GM18507 (cell line): Measurements from ENCODE around the gene PREB.

Experiments
- DNase-seq: peaks from one replicate; pipeline ENCODE4 v3.0.0; 2011; ENCODE audit warnings: low read depth; ENCODE audit not compliant: insufficient read length; ENCODE audit errors: extremely low spot score
- FAIRE-seq: peaks from 2 replicates; lab custom pipeline; 2011; peaks lifted over from hg19 to GRCh38; lab: Jason Lieb, UNC

The PREB gene

DNA sequence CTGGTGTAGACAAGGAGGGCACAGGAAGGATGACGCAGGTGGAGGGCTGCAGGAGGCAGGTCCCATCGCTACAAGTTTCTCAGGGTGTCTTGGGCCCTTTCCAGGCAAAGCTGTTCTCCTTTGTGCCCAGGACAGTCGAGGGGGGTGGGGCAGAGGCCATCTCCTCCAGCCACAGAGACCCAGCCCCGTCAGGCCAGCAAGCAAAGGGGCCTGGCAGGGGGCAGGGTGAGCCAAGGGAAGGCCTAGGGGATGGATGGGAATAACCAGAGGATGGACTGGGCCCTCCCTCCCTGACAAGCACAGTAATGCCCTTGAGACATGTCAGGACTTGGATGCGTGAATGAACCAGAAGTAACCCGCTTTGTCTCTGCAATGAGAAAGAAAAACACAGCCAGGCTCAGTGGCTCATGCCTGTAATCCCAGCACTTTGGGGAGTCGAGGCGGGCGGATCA, 20.7 kb upstream of the PREB start:
- no peak for DNase-seq
- FAIRE-seq, result no peak

DNA sequence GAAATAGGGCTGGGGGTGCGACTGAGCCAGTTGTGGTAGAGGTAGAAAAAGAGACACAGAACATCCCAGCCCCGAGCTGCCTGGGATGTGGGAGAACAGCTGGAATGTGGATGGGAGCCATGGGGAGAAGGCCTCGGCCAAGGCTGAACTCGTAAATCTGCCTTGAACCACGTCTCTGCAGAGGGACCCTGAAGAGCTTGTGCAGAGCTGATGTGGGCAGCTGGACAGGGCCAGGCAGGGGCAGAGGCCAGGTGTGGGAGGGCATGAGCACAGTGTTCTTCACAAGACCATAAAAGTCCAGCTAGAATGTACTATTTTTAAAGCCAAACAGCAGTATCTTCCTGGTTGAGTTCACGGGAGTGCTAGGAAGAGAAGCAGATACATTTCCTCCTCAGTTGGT, 20.1 kb upstream of the PREB start:
- DNase-seq (no peak), FAIRE-seq (no peak)

DNA sequence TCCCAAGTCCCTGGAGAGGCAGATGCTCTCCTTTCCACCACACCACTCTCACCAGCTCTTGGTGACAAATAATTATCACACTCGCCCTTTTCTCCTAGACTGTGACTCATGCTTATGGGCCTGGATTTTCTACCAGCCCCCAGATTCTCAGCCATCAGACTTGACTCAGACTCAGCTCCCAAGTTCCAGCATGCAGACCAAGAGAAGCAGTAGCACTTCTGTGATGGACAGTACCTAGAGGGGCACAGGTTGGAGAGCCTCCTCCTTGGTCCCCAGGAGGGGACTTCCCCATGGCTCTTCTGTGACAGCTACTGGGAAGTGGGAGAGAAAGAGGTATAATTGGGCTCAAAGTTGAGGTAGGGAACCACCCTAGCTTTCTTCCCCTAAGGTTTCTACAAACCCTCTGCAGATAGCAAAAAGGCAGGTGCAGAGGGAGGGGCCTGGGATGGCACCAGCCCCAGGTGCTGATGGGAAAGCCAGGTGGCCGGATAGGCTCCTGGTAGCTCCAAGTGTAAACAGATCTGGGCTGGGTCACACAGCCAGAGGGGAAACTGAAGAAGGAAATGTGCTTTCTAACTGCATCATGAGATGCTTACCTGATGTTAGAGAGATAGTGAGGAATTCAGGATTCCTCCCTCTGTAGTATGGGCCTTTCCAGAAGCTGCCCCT, 18.5 kb upstream of the PREB start:
- FAIRE-seq (no peak), DNase-seq (no peak)

DNA sequence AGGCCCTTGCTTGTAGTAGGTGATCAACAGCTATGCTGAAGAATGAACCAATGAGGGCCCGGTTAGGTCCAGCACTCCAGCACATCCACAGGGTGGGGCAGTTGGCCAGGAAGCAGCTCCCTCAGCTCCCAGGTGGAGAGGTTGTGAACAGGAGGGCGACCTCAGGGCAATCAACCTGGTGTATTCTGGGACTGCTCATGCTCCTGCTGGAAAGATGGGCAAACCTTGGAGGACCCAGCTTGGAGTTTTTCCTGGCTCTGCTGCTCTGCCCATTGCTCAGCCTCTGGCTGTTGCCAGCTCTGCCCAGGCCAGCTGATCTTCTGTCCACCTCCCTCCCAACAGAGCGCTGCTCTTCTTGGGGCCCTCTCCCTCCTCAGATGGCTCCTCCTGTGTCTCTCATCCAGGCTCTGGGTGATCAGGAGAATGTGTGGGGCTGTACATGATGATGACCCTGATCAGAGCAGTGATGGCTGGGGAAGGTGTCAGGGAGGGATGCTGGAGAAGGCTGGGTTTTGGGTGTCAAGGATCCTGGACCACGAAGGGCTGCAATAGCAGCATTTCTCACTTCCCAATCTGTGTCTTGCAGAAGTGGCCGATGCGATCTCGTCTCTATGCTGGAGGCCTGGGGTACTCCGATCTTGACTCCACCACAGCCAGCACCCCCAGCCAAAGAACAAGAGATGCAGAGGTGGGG, 17.8 kb upstream of the PREB start:
- FAIRE-seq, result no peak
- DNase-seq, result no peak

DNA sequence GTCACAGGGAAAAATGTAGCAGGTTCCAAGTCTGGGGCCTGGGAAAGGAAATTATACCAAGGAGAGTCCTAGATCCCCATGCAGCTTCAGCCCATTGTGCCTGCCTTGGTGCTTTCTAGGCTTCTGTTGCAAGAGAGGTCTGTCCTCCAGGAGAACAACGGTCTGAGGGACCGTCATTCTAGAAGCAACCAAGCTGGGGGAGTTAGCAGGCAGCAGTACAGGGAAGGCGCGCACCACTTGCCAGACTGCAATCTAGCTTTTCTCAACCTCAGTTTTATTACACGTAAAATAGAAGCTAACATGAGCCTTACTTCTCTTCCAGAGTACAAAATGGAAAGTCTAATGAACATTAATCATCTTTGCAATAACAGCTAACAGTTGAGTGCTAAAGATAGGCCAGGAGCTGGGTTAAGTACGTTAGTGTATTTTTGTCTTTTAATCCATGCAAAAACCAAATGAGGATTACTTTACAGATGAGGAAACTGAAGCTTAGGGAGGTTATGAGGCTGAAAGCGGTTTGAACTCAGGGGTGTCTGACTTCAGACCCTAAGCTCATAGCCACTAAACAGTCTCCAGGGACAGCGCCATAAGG, 16.3 kb upstream of the PREB start:
- no peak for FAIRE-seq
- DNase-seq, result no peak

DNA sequence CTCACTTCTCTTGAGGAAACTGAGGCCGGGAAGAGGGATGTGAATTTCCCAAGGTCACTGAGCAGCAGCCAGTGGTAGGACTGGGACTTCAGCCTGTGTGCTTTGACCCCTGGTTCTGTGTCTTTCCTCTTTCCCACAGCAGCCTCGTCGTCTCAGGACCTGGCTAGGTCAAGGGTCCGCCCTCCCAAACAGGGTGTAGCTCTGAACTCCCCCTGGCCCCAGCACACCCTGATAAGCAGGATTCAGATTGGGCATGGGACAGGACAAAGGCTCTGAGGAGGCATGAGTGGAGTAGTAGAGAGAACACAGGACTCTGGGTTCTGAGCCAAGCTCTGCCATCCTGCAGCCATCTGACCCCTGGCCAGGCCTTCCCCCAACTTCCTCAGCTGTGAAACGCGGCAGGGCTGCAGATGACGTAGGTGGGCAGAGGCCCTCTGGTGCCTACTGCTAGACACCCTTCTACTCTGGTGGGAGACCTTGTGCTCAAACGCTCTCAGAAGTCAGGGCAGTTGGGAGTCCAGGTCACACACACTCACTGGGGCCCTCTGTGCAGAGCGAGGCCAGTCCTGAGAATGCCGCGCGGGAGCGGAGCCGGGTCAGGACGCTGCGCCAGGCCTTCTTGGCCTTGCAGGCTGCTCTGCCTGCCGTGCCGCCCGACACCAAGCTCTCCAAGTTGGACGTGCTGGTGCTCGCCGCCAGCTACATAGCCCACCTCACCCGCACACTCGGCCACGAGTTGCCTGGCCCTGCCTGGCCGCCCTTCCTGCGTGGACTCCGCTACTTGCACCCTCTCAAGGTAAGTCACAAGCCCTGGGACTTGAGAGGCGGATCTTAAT, 15.4 kb upstream of the PREB start:
- DNase-seq (no peak), FAIRE-seq (no peak)

DNA sequence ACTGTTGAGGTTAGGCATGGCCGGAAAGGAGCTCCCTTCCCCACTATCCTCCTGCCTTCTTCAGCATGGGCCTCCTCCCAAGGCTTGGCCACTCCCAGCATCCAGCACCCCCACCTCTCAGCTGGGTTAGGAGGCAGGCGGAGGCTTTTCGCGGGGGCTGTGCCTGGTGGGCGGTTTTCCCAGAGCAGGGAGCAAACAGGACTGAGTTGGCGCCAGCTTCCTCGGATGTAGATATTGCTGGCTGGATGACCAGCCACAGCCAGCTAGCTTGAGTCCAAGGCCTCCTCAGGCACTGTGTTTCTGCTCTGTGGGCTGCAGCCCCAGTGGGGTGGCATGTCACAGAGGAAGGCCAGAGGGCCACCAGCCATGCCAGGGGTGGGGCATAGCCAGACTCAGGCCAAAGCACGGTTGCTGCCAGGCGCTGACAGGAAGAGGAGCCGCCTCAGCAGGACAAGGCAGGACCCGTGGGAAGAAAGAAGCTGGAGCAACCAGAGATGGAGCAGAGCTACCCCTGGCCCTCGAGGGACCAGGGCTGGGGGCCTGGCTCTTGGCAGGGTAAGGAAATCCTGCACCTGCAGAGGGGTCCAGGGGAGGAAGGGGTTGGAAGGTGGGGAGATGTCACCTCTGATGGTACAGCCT, 14.5 kb upstream of the PREB start, which contains the start of gene TCF23:
TSS of gene TCF23 (plus strand) at position 204 of the 639 bp plus-strand sequence. CDS start at position 334, 130 bp downstream.
- FAIRE-seq (no peak), DNase-seq (no peak)

DNA sequence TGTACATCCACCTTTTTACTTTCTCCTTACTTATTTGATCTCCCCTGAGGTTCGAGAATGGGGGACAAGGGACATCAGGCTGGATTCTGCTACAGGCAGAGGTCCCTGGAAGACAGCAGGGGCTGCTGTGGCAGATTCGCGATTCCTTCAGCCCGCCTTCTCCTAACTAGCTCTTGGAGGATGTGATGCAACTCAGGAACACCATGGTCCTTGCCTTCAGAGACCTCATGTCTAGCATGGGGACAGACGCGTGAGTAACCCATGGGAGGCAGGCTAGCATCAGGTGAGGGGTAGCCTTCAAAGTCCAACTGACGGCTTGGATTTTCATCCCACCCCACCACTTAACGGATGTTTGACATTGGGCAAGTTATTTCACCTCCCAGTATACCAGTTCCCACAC, 13.5 kb upstream of the PREB start:
- FAIRE-seq, result no peak
- no peak for DNase-seq

DNA sequence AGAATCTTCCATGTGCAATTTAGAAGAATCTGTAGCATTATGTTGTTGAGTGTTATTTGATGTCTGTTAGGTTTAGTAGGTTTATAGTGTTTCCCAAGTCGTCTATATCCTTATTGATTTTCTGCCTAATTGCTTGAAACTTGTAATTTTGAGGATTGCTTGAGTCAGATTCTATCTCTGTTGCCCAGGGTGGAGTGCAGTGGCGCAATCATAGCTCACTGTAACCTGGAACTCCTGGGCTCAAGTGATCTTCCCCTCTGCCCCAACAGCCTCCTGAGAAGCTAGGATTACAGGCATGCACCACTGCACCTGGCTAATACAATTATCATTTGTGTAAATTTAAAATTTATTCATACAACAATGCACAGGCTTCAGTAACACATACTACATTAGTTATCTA, 11.2 kb upstream of the PREB start:
- FAIRE-seq (no peak), DNase-seq (no peak)

DNA sequence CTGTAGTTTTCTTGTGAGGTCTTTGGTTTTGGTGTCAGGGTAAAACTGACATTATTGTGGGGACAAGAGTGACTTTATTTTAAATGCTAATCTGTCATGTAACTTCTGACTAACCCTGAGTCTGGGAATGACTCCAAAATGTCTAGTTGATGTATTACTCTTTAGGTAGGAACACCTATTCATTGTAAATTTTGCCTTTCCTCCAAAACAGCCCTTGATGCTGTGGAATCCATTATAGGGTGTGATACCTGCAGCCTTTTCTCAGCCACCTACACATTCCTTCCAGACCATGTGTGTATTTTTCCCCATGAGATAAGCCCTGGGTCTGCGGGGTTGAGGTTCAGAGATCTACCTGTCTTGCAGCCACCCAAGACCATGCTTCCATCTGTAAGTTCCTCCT, 8.8 kb upstream of the PREB start:
- no peak for FAIRE-seq

DNA sequence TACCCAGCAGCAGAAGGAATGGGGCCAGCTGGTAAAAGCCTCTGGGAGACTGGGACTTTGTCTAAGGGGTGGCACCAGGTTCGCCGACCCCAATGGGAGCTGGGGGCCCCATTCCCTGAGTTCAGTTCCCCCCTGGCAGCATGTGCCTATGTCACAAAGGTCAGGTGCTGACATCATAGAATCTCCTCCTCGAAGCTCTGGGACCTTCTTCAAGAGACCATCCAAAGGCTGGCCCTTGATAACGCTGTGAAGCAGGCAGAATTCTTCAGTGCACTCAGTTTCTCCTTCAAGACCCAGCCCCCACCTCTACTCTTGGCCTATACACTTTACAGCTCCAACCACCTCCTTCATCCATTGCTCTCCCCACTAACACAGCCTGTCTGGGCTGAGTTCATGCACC, 4.9 kb upstream of the PREB start, which contains the start of gene PRR30:
TSS of gene PRR30 (minus strand) at position 101 of the 400 bp plus-strand sequence. CDS start 1,081 bp downstream, outside the sequence.
- no peak for DNase-seq
- FAIRE-seq, result no peak

More for the DNA sequence above, 8.8 kb upstream of the PREB start:
- no peak for DNase-seq

DNA sequence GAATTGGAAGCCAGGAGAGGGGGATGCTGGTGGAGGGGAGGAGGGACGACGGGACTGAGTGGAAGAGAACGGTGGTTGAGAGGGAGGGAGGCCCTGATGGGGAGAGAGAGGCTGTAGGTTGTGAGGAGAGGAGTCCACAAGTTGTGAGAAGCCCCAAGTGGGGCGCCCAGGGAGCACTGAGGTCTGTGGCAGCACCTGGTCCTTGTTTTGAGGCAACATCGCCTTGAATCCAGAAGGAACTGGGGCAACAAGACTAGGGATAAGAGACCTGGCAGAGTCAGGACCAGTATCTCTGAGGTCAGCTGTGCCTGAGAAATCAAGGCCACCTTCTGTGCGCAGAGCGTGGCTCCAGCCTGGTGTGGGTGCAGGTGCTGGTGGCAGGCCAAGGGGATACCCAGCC, 3.7 kb upstream of the PREB start:
- DNase-seq (no peak), FAIRE-seq (no peak)

DNA sequence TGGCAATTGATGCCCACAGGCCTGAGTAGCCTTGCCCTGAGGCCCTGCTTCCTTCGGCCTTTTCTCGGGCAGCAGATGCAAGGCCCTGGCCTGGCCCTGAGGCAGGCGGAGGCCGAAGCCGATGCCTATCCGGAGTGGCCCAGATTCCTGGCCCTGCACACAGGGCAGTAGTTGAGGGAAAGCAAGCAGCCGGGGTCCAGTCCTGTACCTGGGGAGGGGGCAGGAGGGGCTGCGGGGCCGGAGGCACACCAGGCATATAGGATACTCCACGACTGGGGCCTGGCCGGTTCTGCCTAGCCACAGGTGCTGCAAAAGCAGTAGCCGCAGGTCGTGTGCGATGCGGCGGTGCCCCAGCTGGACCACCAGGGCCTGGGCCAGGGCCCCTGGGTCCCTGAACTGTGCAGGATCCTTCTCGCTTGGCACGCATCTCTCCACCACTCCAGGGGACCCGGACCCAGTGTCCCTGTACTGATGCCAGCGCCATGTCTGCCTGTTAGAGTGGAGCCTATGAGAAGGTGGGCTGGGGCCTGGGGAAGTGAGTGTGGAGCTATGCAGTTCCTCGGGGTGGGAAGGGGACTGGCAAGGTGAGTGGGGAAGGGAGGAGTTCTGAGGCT, 3.0 kb upstream of the PREB start:
- no peak for FAIRE-seq
- no peak for DNase-seq

DNA sequence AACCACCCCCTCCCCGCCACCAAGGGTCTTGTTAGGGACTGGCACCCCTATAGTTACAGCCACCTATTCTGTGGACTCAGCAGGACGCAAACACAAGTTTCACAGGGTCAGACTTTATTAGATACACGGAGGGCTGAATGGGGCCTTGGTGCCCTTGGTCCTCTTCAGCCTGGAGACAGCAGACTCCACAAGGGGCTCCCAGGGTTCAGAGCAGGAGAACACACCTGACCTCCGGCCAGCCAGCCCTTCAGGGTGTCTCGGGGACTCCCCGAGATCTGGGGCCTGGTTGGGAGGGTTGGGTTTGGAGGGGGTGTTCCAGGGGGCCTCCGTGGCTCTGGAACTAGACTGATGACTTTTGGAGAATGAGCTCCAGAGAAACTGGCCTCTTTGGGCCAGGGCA, 2.3 kb upstream of the PREB start:
- DNase-seq (no peak), FAIRE-seq (no peak)

DNA sequence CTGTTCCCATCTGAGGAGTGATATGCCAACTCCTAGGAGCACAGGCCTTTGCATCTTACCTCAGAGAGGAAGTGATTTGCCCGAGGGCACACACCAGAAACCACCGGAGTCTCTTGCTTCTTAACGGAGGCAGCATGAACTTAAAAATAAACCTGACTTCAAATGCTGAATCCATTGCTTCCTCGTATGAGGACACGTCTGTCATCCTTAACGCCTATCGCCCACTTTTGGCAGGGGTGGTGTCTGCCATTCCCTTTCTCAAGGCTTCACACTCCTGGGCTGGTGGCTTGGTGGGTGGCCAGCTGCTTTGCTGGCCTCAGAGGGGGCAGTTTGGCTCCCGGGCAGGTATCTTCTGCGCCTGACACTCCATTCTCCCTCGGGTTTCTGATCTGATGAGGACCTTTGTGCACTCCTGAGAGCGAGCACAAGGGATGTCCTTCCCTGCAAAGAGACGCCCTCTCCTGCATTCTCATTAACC, 1.1 kb upstream of the PREB start:
- no peak for FAIRE-seq
- no peak for DNase-seq

DNA sequence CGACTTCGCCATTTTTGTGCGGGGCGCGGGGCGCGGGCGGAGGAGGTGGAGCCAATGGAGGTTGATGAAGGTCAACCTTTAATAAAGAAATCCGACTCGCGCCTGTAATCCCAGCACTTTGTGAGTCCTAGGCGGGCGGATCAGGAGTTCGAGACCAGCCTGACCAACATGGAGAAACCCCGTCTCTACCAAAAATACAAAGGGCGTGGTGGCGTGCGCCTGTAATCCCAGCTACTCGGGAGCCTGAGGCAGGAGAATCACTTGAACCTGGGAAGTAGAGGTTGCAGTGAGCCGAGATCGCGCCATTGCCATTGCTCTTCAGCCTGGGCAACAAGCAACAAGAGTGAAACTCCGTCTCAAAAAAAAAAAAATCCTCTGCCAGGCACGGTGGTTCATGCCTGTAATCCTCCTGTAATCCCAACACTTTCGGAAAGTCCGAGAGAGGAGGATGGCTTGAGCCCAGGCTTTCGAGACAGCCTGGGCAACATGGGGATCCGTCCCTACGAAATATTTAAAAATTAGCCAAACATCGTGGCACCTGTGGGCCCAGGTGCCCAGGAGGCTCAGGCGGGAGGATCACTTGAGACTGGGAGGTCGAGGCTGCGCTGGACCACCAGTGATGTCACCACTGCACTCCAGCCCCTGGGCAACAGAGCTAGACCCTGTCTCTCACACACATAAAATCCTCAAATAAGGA, 493 bp upstream of the PREB start:
- DNase-seq, result no peak
- no peak for FAIRE-seq

DNA sequence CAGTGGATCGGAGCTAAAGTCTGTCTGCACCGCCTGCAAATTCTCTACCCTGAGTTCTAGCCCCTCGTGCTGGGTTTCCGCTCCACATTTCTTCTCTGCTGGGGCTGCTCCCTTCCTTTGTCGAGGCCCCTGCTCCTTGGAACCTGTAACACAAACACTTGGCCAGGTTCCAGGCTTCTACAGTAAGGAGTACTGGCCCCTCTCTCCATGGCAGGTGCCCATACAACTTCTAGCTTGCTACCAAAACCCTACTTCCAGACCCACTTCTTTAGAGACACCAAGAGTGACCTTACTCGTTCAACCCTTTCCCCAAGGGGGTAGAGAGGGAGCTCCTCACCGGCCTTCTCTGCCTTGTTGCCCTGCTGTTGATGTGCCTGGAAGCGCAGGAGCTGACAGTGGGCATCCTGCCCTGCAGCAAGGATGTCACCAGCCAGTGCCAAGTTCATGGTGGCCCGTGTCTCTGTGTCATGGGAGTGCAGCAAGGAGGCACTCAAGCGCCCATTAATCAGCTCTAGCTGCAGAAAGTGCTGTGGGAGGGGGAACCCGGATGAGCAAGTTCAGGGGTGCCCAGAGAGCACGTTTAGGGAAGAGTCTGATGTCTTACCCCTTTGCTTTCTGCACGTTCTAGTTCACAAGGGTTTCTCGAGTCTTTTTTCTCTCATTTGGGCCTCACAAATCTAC, 1.1 kb downstream of the PREB start:
- FAIRE-seq (no peak), DNase-seq (no peak)

DNA sequence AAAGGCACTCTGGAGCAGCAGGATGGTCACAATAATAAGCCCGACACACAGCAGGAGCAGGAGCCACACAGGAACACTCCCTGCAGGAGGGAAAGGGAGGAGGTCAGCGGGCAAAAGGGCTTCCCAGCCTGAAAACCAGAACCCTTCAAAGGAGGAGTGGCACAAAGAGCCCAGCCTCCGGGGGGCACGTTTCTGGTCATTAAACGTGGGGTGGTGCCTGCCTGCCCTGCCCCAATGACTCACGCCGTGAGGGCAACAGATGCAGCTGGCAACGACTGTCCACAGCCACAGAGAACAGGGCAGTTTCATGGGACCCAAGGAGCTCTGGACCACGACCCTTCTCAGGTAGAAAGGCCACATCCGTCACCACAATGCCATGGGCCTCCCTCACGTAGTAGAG, 3.0 kb downstream of the PREB start:
- FAIRE-seq (no peak), DNase-seq (no peak)
